Testis (tissue), 2 donors: Measurements from ENCODE around the gene PPFIBP2.

Experiments used
- CTCF ChIP-seq, 3 experiments: fragments of 450-650 bp in 2 of 3; fragments of 200-600 bp in 1 of 3; sonication (generic) in 1 of 3; IDR thresholded peaks; one replicate each; pipeline ENCODE4 v1.5.1; 2016 to 2019; ENCODE audit warnings: antibody characterized with exemption in 3 of 3, mild to moderate bottlenecking in 2 of 3, moderate library complexity in 1 of 3
- POLR2A ChIP-seq: fragments of 450-650 bp; IDR thresholded peaks from one replicate; pipeline ENCODE4 v1.6.1; 2017; ENCODE audit warnings: antibody characterized with exemption, mild to moderate bottlenecking, moderate library complexity

GRCh38 chr11:7604331-7604955 lies 90.6 kb downstream of the PPFIBP2 start:
- TF ChIP-seq POLR2A: no peak
- no peak for TF ChIP-seq CTCF (IDR thresholded peaks at IDR 0.05)
